Retinal pigment epithelial cell (primary cell): ENCODE results near the gene XPR1.
"Not testable (repeated sequence)": the region's sequence is repeated elsewhere in the genome, so short reads cannot be mapped to it uniquely, and the experiment has no call there.

ENCODE experiments used
- DNase-seq: peaks from one replicate; pipeline ENCODE4 v3.0.0-alpha.2; 2010; ENCODE audit warnings: low read depth
- H3K4me3 ChIP-seq: 2 replicates; pipeline ENCODE4 v1.5.1; 2011; ENCODE audit warnings: mild to moderate bottlenecking, low read length, control low read depth, moderate library complexity
- TF ChIP-seq, protein P1 (sequence below): conservative IDR thresholded peaks from 2 replicates; pipeline ENCODE4 v1.5.1; 2011; ENCODE audit warnings: low read depth, low read length, control low read depth, inconsistent platforms

XPR1 gene

DNA sequence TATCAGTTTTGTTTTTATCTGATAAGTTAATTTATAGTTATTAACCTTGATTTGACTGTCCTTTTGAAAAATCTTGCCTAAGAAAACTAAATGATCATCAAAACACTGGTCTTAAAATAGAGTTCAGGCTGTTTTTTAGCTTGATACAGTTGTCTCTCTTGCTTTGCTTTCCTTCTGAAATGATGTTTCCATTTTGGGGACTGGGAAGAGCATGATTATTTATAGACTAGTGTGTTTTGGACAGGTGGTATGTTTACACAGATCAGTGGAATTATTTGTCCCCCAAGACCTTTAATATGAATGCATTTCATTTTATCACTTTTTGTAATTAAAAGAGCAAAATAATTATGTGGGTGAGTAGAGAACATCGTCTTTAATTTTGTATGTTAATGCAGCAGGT is 90.8 kb downstream of the XPR1 start:
- DNase-seq: no peak

DNA sequence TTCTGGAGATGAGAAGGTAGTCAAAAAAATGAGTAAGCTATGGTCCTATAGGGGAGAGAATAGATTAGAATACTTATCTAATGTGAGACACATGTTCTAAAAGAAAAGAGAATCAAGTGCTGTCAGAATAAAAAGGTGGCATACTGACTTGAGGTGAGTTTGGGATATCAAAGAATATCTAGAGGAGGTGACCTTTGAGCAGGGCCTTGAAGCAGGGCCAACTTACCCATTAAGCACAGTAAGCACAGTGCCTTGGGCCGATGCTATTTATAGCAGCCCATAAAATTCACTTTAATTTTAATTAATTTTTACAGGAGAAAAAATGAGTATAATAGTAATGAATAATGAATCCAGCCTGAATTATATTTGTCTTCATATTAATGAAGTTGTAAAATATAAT is 92.2 kb downstream of the XPR1 start:
- TF ChIP-seq, protein P1, sequence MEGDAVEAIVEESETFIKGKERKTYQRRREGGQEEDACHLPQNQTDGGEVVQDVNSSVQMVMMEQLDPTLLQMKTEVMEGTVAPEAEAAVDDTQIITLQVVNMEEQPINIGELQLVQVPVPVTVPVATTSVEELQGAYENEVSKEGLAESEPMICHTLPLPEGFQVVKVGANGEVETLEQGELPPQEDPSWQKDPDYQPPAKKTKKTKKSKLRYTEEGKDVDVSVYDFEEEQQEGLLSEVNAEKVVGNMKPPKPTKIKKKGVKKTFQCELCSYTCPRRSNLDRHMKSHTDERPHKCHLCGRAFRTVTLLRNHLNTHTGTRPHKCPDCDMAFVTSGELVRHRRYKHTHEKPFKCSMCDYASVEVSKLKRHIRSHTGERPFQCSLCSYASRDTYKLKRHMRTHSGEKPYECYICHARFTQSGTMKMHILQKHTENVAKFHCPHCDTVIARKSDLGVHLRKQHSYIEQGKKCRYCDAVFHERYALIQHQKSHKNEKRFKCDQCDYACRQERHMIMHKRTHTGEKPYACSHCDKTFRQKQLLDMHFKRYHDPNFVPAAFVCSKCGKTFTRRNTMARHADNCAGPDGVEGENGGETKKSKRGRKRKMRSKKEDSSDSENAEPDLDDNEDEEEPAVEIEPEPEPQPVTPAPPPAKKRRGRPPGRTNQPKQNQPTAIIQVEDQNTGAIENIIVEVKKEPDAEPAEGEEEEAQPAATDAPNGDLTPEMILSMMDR: no peak
- no peak for DNase-seq
- H3K4me3 ChIP-seq: no peak overlapping the region

More for the DNA sequence above, 90.8 kb downstream of the XPR1 start:
- no peak overlapping the region for H3K4me3 ChIP-seq
- TF ChIP-seq, protein P1: no peak

DNA sequence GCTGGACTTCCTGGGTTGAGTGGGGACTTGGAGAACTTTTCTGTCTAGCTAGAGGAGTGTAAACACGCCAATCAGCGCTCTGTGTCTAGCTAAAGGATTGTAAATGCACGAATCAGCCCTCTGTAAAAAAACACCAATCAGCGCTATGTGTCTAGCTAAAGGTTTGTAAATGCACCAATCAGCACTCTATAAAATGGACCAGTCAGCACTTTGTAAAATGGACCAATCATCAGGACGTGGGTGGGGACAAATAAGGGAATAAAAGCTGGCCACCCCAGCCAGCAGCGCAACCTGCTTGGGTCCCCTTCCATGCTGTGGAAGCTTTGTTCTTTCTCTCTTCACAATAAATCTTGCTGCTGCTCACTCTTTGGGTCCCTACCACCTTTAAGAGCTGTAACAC is 94.2 kb downstream of the XPR1 start:
- not testable (repeated sequence) for DNase-seq, H3K4me3 ChIP-seq

DNA sequence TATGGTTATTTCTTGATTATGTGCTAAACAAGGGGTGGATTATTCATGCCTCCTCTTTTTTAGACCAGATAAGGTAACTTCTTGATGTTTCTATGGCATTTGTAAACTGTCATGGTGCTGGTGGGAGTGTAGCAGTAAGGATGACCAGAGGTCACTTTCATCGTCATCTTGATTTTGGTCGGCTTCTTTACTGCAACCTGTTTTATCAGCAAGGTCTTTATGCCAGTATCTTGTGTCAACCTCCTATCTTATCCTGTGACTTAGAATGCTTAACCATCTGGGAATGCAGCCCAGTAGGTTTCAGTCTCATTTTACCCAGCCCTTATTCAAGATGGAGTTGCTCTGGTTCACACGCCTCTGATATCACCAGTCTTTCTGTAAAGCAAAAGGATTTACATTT is 95.9 kb downstream of the XPR1 start:
- DNase-seq: not testable (repeated sequence)

DNA sequence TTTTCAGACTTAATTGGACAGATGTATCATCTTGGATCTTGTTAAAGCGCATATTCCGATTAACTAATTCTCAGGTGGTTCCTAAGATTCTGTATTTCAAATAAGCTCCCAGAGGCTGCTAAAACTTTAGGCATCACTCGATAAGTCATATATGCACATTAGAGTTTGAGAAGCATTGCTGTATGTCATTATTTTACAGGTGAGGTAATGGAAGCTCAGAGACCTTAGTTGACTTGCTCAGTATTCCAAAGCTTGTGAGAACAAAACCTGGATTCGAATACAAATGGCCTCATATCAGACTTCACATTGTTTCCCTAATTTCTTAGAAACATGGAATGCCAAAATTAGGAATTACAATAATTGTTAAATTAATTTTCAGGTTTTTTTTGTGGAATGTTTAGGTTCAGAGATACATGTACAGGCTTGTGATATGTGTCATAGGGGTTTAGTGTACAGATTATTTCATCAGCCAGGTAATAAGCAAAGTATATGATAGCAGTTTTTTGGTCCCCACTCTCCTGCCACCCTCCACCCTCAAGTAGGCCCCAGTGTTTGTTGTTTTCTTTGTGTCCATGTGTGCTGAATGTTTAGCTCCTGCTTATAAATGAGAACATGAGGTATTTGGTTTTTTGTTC is 96.8 kb downstream of the XPR1 start:
- TF ChIP-seq, protein P1: no peak
- DNase-seq: no peak
- no peak overlapping the region for H3K4me3 ChIP-seq

More for the DNA sequence above, 95.9 kb downstream of the XPR1 start:
- H3K4me3 ChIP-seq: not testable (repeated sequence)

DNA sequence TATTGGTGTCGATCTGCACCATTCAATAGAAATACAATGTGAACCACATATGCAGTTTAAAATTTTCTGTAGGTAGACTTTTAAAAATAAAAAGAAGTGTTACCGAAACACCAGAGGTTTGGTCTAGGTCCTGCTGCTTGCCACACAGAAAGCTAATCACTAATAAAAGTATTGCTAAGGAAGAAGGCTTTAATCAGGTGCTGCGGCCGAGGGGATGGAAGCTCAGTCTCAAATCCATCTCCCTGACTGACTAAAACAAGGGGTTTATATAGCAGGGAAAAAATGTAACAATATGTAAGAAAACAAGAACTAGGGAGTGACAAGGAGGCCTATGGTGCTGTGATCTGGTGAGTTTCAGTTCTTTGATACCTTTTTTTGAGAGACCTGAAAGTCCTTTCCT is 99.3 kb downstream of the XPR1 start:
- no peak for DNase-seq
- TF ChIP-seq, protein P1: no peak
- no peak overlapping the region for H3K4me3 ChIP-seq

DNA sequence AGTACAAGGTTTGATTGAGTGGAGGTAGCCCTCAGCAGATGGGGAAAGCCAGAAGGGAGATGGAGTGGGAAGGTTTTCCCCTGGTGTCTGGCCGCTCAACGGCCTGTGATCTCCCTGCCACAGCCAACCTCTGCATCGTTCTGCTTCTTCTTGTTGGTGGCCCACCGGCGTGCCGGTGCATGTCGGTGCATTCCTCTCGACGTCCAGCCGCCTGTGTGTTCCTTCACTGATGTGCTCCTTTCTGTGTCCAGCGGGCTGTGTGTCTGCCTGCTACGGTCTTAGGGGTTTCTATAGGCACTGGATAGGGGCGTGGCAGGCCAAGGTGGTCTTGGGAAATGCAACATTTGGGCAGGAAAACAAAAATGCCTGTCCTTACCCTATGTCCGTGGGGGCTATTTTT is 101.0 kb downstream of the XPR1 start:
- TF ChIP-seq, protein P1: no peak
- no peak overlapping the region for H3K4me3 ChIP-seq
- no peak for DNase-seq

DNA sequence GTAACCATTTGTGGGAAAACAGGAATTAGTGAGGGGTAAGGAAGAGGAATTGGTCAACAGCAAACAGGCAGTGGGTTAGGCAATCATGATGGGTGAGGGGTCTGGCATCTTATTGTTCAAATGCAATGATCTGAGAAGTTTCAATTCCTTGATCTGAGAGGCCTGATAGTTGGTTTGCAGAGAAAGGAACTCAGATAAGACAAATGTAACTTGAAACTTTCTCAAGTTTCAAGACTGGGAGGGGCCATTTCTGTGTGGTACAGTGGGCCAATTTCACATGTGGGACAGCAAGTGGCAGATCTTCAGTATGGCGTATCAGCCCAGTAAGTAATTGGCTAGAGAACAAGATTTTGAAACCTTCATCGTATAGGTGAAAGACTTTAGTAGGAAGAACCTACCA is 102.5 kb downstream of the XPR1 start:
- TF ChIP-seq, protein P1: no peak
- no peak for DNase-seq
- H3K4me3 ChIP-seq: no peak overlapping the region
